Measurements from ENCODE around the gene CPEB4.

Gene CPEB4

DNA sequence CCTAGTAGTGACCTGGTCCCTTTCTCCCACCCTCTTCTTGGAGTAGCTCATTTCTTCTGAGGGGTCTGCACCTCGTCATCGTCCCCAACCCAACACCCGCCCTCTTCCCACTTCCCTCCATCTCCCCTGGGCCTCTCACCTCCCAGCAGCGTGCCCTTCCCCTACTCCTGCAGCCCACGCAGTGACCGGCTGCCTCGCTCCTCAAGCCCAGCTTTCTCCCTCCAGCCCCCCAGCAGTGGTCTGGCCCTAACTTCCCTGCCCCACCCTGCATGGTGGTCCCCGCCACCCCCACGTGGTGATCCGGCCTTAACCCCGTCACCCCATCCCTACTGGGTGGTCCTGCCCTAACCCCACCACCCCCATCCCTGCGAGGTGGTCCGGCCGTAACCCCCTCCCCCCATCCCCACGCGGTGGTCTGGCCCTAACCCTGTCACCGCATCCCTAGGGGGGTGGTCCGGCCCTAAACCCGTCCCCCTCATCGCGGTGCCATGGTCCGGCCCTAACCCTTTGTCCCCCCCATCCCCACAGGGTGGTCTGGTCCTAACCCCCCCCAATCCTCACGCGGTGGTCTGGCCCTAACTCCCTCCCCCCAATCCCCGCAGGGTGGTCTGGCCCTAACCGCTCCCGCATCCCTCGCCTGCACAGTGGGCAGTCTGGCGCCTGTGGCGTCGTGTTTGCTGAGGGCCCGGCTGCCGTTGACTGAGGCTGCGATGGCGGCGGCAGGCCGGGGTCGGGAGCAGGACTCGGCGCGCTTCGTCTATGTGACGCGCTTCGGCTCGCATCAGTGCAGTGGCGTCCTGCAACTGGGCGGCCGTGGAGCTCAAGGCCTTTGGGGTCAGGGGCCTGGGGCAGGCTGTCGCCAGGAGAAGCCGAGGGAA is 100.6 kb downstream of the CPEB4 start, which contains the start of gene C5orf47:
Gene C5orf47, plus strand, starts transcription at position 617 of the 878 bp plus-strand sequence. Its CDS starts 94 bp downstream, at position 711.
- DNase-seq: no peak

DNA sequence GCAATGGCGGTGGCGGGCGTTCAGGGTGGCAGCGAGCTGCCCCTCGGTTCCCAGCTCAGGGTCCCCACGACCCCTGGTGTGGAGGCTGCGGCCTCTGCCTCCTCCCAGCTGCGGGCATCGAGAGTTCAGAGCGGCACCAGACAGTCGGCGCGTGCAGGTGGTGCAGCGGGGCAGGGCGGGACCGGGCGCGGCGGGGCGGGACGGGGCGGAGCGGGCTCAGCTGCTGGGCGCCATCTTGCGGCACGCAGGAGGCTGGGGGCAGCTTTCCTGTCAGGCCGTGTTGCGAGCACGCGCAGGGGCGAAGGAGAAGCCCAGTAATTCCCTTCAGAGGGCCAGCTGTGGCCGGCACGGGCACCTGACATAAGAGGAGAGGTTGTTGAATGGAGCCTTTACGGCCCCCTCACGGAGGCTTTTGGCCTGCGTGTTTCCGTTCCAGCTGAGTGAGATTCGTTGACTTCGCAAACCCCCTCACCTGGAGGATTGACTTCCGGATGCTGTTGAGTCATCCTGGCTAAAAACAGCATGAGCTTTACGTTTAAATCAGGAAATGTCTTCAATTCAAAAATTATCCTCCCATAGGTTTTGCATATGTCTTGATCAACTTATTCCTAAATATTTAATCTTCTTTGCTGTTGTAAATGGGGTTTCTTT is 101.4 kb downstream of the CPEB4 start:
- DNase-seq: no peak

DNA sequence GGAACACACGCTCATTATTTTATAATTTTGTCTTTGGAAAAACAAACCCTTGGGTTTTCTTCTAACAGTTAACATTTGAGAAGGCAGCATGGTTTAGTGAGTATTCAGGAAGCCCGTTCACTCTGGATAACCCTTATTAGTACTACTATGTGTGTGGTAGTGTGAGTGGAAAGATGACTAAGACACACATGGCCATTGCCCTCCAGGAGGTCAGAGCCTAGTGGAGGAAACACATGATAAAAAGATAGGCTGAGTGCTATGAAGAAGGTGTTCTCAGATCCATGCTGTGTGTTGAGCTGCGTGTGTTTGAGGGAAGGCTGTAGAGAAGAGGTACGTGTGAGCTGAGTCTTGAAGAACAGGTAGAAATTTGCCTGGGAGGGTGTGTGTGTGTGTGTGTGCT is 109.2 kb downstream of the CPEB4 start:
- no peak for DNase-seq

DNA sequence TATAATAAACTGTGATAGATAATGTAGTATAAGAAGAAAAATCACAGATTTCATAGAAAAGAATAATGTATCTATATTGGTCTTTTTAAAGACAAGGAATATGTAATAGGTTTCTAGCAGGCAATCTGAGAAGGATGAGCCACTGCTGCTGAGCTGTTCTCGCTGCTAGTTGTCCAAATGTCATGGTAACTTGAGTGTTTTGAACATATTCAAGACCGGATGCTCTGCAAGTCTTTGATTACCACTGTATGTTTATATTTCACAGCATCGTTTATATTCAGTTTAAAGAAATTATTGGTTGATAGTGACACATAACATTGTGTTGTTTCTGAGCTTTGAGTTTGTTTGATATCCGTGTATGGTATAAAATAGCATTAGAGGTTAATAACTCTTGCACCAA is 110.4 kb downstream of the CPEB4 start:
- DNase-seq: no peak

DNA sequence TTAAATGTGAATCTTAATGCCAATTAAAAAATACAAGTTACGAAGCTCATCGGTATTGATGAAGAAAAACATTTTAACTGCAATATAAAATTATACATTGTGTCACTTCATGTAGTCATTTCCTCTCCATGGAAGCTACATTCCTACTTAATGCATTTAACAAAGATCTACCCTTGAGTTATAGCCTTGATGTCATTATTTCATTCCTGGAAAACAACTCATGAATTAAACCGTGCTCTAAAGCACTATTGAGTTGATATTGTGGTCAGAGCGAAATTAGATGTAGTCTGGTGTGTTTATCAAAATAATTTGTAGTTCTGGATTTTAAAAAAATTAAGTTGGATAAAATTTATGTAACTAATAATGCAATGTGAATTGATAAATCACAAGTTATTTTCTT is 111.9 kb downstream of the CPEB4 start:
- DNase-seq: no peak

DNA sequence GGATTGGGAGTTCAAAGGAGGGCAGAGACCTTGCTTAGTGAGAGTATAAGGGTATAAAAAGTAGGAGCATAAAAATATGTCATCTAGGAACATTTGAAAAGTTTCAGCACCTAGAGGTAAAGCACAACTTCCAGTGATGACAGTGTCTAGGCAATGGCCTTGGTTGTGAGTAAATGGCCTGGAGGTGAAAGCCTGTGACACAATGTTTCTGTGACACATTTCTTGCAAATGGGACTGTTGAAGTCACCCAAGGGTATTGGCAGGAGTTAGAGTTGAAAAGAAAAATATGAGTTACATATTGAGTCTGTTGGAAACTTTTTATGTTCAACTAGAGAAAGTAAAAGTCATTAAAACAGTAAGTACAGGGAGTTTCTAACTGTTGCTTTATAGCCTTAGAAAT is 115.6 kb downstream of the CPEB4 start:
- no peak for DNase-seq

DNA sequence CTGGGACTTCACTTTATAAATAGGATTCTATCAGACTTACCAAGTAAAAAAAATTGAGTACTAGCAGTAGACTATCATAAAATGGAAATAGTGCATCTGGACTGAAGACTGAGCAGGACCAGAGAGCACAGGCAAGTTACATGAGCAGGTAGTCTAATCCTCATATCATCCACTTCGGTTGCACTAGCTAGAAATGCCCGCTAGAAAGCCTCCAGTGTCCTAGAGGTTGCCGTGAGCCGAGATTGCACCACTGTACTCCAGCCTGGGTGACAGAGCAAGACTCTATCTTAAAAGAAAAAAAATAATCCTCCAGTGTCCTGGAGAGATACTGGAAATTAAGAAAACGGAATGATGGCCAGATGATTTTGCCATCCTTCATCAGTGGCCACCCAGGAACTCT is 120.8 kb downstream of the CPEB4 start:
- DNase-seq: no peak

DNA sequence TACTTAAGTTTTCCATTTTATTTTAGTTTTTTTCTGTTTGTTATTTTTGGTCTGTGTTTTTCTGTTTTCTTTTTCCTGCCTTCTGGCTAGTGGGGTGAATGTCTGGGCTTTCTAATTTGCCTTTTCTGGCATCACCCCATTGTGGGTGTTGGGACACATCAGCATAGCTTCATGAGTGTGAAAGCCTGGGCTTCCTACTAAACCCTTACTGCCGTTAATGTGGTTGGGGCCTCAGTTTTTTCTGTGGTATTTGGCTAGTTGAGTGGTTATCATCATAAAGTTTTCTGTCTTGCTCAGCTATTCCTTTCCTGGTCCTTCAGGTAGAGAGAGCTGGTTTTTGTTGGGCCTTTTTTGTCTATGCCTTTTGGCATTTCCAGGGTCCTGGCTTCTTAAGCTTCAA is 122.2 kb downstream of the CPEB4 start:
- no peak for DNase-seq

DNA sequence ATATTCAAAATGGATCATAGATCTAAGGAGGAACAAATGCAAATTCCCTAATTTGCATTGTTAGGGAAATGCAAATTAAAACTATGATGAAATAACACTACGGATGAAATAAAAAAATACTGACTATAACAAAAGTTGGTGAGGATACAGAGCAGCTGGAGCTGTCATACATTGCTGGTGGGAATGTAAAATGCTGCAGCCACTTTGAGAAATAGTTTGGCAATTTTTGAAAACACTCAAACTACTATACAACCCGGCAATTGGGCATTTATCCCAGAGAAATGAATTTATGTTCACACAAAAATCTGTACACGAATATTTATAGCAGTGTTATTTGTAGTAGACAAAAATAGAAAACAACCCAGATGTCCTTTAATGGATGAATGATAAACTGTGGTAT is 123.3 kb downstream of the CPEB4 start:
- no peak for DNase-seq
